HUES6 (cell line): ENCODE results near the gene GGA3.

Experiments
- H3K27ac ChIP-seq: 2 replicates; pipeline ENCODE4 v1.7.0; 2013; ENCODE audit warnings: low read depth, mild to moderate bottlenecking, low read length, inconsistent platforms
- H3K27me3 ChIP-seq: 2 replicates; pipeline ENCODE4 v1.6.1; 2013; ENCODE audit warnings: low read length; ENCODE audit not compliant: control insufficient read depth, insufficient read depth
- H3K36me3 ChIP-seq: 2 replicates; pipeline ENCODE4 v1.6.1; 2013; ENCODE audit warnings: low read length; ENCODE audit not compliant: control insufficient read depth, insufficient read depth
- H3K4me1 ChIP-seq: 2 replicates; pipeline ENCODE4 v1.6.1; 2013; ENCODE audit warnings: low read length; ENCODE audit not compliant: control insufficient read depth, insufficient read depth
- H3K4me3 ChIP-seq: 2 replicates; pipeline ENCODE4 v1.5.1; 2013; ENCODE audit warnings: low read depth, low read length
- H3K9ac ChIP-seq: one replicate; pipeline ENCODE4 v1.6.1; 2013; ENCODE audit warnings: mild to moderate bottlenecking, low read length
- H3K9me3 ChIP-seq: 2 replicates; pipeline ENCODE4 v1.6.1; 2013; ENCODE audit warnings: low read depth, low read length; ENCODE audit not compliant: control insufficient read depth, insufficient read depth

The GGA3 gene

DNA sequence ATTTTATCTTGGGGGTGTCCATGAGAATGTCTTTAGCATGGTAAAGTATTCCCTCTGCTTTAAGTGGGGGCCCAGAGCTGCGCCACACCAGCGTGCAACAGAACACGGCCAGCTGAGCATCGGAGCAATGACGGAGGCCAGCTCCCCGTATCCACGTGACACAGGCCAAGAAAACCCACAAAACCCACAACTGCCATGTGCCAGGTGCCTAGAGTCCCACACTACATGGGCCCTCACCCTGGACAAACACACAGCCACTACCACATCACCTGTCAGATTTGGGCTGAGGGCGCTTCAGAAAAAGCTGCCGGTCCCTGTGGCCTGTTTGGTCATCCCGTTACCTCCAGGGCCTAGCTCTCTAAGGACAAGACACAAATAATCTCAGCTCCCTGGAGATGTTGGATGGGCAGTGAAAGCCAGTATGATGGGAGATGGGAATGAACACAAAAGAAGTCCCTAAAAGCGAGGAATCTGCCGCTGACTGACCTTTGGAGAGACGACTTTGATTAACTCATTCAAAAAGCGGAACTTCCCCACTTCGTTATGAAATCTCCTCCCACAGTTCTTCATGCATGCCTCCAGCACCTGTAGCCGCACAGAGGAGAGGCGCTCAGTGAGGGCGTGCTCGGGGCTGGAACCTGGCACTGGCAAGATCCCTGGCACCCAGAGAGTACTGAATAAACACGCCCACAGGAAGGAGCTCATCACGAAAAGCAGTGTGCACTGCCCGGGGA, 17.1 kb downstream of the GGA3 start:
- H3K9me3 ChIP-seq = no peaks in the 10 kb centered on the region
- H3K9ac ChIP-seq = no peak overlapping the region
- H3K4me3 ChIP-seq = no peak overlapping the region
- H3K27me3 ChIP-seq = no peaks in the 10 kb centered on the region
- H3K36me3 ChIP-seq = peaks cover 70% of the 10 kb centered on the region
- no peak overlapping the region for H3K27ac ChIP-seq
- H3K4me1 ChIP-seq = peaks cover 4% of the 10 kb centered on the region; the same call in 1 of the 2 replicates

DNA sequence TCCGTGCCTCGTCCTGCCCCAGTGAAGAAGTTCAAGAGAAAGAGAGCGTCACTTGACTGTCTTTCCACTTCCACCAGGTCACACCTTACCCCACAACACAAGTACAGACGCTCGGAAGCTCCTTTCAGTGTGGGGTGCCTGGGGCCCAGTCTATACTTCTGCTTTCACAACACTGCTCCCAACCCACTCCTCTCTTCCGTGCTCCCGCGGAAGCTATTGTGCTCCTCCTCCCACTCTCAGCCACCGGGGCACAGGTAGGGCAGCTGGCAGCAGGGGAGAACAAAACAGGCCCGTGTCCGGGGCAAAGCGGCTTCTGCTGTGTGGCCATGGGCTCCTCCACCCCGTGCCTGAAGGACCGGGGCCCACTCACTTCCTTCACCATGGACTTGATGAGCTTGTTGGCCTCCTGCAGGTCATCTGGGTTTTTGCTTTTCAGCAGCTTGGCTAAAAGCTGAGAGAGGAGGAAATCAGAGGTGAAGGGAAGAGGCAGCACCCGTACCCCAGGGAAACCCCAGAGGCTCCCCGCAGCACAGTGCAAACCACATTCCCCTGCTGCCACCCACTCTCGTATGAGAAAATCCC, 18.9 kb downstream of the GGA3 start:
- Histone ChIP-seq H3K9ac (no peak overlapping the region), H3K36me3 (peaks cover 87% of the 10 kb centered on the region), H3K27me3 (no peaks in the 10 kb centered on the region), H3K4me1 (peaks cover 3% of the 10 kb centered on the region; the same call in 1 of the 2 replicates), H3K9me3 (no peaks in the 10 kb centered on the region), H3K27ac (no peak overlapping the region), H3K4me3 (no peak overlapping the region)

DNA sequence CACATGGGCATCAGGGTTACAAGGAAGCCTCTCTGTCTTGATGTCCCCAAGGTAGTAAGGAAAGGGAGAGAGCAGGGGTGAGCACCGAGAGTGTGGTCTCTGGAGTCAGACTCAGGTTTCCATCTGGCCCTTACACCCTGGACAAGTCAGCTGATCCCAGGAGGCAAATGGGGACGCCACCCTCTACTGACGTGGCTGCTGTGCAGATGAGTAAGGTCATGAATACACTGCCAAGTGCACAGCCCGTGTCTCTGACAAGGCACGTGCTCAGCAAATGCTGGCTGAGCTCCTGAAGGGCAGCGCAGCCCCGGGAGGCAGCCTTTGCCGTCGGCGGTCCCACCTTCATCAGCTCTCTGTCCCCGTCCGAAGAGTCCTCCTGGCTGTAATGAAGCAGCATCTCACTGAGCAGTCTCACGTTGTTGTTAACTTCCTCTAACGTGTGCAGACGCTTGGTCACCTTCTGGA, 19.4 kb downstream of the GGA3 start:
- Histone ChIP-seq H3K4me1 (peaks cover 3% of the 10 kb centered on the region; the same call in 1 of the 2 replicates), H3K27ac (no peak overlapping the region), H3K36me3 (peaks cover 92% of the 10 kb centered on the region), H3K27me3 (no peaks in the 10 kb centered on the region), H3K4me3 (no peak overlapping the region), H3K9ac (no peak overlapping the region), H3K9me3 (no peaks in the 10 kb centered on the region)

DNA sequence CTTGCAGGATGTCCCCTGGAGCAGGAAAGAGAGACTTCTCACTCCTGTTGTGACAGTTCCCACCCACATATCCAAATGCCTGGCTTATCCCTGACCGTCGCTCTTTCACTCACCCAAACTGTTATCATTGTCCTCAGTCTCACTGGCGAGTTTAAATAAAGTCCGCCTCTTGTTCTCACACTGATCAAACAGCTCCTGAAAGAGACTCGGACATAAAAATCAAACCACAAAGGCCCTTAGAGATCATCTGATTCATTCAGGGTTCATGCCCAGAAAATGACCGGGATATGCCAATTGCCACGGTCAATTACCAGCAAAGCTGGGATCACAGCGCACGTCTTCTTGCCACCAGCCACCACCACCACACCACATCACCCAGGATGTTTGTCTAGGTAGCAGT, 19.9 kb downstream of the GGA3 start:
- Histone ChIP-seq H3K27me3 (no peaks in the 10 kb centered on the region), H3K4me3 (no peak overlapping the region), H3K9ac (no peak overlapping the region), H3K36me3 (peaks cover 95% of the 10 kb centered on the region), H3K27ac (no peak overlapping the region), H3K4me1 (peaks cover 3% of the 10 kb centered on the region; the same call in 1 of the 2 replicates), H3K9me3 (no peaks in the 10 kb centered on the region)

DNA sequence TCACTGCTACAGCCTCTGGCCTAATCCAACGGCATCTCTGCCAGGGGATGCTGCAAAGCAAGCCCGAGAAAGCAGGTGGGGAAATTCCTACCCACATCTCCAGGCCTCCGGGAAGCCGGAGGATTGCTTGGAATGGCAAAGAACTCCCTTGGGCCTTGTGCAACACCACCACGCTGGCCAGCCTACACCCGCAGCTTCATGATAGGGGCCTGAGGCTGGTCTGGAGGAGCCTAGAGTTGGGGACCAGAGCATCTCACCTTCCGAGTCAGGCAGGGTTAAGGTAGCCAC, 20.3 kb downstream of the GGA3 start:
- no peaks in the 10 kb centered on the region for H3K27me3 ChIP-seq
- H3K27ac ChIP-seq = no peak overlapping the region
- H3K4me3 ChIP-seq = no peak overlapping the region
- no peaks in the 10 kb centered on the region for H3K9me3 ChIP-seq
- H3K36me3 ChIP-seq = peaks cover 95% of the 10 kb centered on the region
- H3K4me1 ChIP-seq = peaks cover 3% of the 10 kb centered on the region; the same call in 1 of the 2 replicates
- no peak overlapping the region for H3K9ac ChIP-seq

DNA sequence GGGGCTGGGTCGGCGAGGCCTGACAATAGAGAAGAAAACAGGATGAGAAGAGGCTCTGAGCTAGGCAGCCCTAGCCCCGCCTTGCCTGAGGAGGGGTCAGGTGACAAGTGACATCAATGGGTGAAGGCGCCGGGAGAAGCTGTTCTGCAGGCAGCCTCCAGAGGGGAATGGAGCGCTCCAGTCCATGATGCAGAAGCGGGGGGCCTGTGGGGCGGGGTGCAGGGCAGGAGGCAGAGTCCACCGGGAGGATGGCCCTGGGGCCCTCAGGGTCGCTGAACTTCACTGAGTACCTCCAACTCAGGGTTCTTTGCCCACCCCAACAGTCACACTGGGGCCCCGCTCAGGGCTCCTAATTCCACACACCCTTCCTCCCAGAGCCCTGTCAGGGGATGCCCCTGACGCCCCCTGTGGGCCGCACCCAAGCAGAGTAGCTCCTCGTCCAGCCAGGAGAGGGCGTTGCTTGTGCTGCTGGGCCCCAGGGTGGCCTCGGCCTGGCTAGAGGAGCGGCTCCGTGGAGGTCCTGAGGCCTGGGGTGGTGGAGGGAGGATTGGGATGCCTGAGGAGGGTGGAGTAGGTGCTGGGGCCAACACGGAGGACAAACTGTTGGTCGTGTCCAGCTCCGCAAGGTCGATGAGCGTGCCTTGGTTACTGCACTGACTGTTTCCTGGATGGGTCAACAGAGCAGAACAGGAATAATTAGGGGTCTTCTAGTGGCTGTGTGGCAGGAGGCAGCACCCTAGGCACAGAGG, 20.8 kb downstream of the GGA3 start:
- peaks cover 95% of the 10 kb centered on the region for H3K36me3 ChIP-seq
- no peak overlapping the region for H3K27ac ChIP-seq
- H3K9ac ChIP-seq = no peak overlapping the region
- H3K27me3 ChIP-seq = no peaks in the 10 kb centered on the region
- peaks cover 3% of the 10 kb centered on the region; the same call in 1 of the 2 replicates for H3K4me1 ChIP-seq
- H3K9me3 ChIP-seq = no peaks in the 10 kb centered on the region
- H3K4me3 ChIP-seq = no peak overlapping the region

DNA sequence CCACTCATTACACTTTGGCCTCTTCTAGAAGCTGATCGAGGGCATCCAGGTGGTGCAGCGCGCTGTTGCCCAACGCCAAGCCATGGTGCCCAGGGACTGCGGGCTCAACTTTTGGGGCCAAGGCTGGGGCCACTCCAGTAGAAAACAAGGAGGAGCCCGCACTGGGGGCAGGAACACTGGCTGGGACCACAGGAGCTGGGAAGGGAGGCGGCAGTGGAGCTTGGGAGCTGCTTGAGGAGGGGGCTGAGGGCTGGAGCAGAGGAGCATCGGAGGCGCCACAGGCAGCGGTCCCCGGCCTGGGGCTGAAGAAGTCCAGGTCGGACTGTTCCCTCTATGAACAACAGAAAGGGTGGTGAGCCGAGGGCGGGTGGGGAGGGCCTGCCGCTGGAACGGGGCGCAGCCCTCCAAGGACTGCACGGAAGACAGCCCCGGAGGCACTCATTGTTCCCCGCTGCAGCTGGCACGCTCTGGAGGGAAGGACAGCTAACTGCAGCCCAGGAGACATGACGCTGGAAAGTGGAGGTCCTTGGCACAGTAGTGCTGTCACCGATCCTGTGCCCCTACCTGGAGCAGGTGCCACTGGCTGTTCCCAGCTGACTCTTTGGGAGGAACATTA, 21.5 kb downstream of the GGA3 start:
- no peak overlapping the region for H3K27ac ChIP-seq
- no peaks in the 10 kb centered on the region for H3K9me3 ChIP-seq
- no peak overlapping the region for H3K9ac ChIP-seq
- H3K36me3 ChIP-seq = peaks cover 95% of the 10 kb centered on the region
- no peak overlapping the region for H3K4me3 ChIP-seq
- H3K4me1 ChIP-seq = peaks cover 3% of the 10 kb centered on the region; the same call in 1 of the 2 replicates
- no peaks in the 10 kb centered on the region for H3K27me3 ChIP-seq

DNA sequence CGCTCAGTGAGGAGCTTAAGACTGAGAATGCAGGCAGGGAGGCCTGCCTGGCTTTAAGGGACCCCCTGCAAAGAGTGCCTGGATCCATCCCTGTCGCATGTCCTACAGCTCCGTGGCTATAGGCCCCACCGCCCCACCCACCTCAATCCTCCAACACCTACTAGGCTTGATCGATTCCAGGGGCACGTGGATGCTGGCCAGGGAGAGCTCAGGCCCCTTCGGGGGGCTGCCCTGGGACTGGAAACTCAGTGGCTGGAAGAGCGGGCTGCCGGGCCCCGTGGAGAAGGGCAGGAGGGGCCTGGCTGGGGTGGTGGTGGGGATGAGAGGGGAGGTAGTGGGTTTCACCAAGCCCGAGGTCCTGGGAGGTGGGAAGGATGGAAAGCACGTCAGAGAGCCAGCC, 22.2 kb downstream of the GGA3 start:
- Histone ChIP-seq H3K9ac (no peak overlapping the region), H3K36me3 (peaks cover 95% of the 10 kb centered on the region), H3K4me3 (no peak overlapping the region), H3K4me1 (peaks cover 3% of the 10 kb centered on the region; the same call in 1 of the 2 replicates), H3K27me3 (no peaks in the 10 kb centered on the region), H3K27ac (no peak overlapping the region), H3K9me3 (no peaks in the 10 kb centered on the region)

DNA sequence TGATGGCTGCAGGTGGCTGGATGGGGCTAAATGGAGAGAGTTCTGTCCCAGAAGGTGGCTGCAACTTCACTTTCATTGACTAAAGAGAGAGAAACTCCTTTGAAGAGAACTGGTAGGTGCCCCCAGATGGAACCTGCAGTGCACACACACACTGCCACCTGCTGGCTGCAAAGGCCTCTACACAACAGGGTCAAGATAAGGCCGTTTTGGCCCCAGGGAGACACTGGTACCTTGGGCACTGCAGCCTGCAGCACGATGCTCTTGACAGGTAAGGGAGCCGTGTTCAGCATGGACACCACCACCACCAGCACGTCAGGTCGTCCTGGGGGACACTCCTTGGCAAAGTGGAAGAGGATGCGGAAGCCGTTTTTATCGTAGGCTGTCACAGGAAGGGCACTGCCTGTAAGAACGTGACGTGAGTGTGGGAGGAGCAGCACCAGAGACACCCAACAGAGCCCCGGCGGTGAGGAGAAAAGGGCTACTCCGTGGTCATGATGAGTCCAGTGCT, 22.7 kb downstream of the GGA3 start:
- H3K36me3 ChIP-seq = peaks cover 92% of the 10 kb centered on the region
- peaks cover 3% of the 10 kb centered on the region; the same call in 1 of the 2 replicates for H3K4me1 ChIP-seq
- no peak overlapping the region for H3K27ac ChIP-seq
- H3K9me3 ChIP-seq = no peaks in the 10 kb centered on the region
- H3K4me3 ChIP-seq = no peak overlapping the region
- no peaks in the 10 kb centered on the region for H3K27me3 ChIP-seq
- no peak overlapping the region for H3K9ac ChIP-seq

DNA sequence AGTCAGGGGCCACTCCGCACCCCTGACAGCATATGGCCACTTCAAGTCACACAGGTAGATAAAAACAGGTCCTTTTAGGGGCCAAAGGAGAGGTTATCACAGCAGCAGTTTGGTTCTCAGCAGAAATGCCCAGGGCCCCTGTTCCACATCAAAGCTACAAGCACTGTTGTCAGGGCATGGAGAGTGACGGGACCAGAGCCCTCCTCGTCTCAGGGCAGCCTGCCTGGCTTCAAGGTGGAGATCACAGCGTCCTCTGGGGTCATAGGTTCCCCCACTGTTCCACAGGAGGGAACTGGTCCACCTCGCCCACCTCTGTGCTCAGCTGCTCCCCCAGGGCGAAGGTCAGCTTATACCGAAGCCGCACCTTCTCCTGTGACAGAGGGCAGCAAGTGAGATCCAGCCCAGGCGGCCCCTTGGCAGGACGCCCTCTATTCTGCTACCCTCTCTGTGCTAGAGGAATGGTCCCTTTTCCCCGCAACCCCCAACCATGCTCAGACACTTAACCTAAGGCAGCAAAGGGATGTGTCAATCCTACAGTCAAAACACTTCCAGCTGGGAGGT, 23.3 kb downstream of the GGA3 start:
- H3K36me3 ChIP-seq = peaks cover 88% of the 10 kb centered on the region
- no peak overlapping the region for H3K27ac ChIP-seq
- H3K4me1 ChIP-seq = peaks cover 3% of the 10 kb centered on the region; the same call in 1 of the 2 replicates
- no peaks in the 10 kb centered on the region for H3K9me3 ChIP-seq
- H3K27me3 ChIP-seq = no peaks in the 10 kb centered on the region
- no peak overlapping the region for H3K4me3 ChIP-seq
- no peak overlapping the region for H3K9ac ChIP-seq
